Activated naive CD8-positive, alpha-beta T cell treated with anti-CD3 and anti-CD28 coated beads, Interleukin-2, amount 50 U/mL, for 24 hours (primary cell): ENCODE results near the gene SERPINB10.

Experiments used
- ATAC-seq: fragments of 150-1000 bp; cut with Tn5 transposase; one replicate; pipeline ENCODE4 v1.10.0; 2021
- DNase-seq: peaks from one replicate; pipeline ENCODE4 v3.0.0; 2021
- H3K27ac Mint-ChIP-seq: one replicate; pipeline ENCODE4 v1.8.0; 2021; ENCODE audit warnings: mild to moderate bottlenecking, mixed read lengths
- H3K27me3 Mint-ChIP-seq: one replicate; pipeline ENCODE4 v1.8.0; 2021; ENCODE audit warnings: mixed read lengths
- H3K36me3 Mint-ChIP-seq: one replicate; pipeline ENCODE4 v1.8.0; 2021; ENCODE audit warnings: low read depth, mixed read lengths
- H3K4me1 Mint-ChIP-seq: one replicate; pipeline ENCODE4 v1.8.0; 2021; ENCODE audit warnings: mixed read lengths
- H3K4me3 Mint-ChIP-seq: one replicate; pipeline ENCODE4 v1.8.0; 2021; ENCODE audit warnings: mild to moderate bottlenecking, moderate library complexity, mixed read lengths
- H3K9me3 Mint-ChIP-seq: one replicate; pipeline ENCODE4 v1.8.0; 2021; ENCODE audit warnings: mixed read lengths

The SERPINB10 gene

GRCh38 chr18:63882333-63883141 lies 25.2 kb upstream of the SERPINB10 start:
- no peaks in the 10 kb centered on the region for H3K36me3 Mint-ChIP-seq
- no peak overlapping the region for H3K27ac Mint-ChIP-seq
- no peak for DNase-seq
- no peak for ATAC-seq
- no peaks in the 10 kb centered on the region for H3K9me3 Mint-ChIP-seq
- peaks cover 13% of the 10 kb centered on the region for H3K27me3 Mint-ChIP-seq
- peaks cover 7% of the 10 kb centered on the region for H3K4me1 Mint-ChIP-seq
- H3K4me3 Mint-ChIP-seq: no peak overlapping the region

- no peaks in the 10 kb centered on the region for H3K36me3 Mint-ChIP-seq
- DNase-seq: no peak
Observed at GRCh38 chr18:63883617-63884016, 24.1 kb upstream of the SERPINB10 start.

GRCh38 chr18:63887424-63887823 lies 20.3 kb upstream of the SERPINB10 start, which contains the start of gene SERPINB2:
SERPINB2 (plus strand) TSS chr18:63887705; CDS start chr18:63891445, 3,740 bp downstream.
- H3K4me1 Mint-ChIP-seq: no peaks in the 10 kb centered on the region

More at GRCh38 chr18:63883617-63884016, 24.1 kb upstream of the SERPINB10 start:
- no peak for ATAC-seq
- H3K4me3 Mint-ChIP-seq: no peak overlapping the region
- H3K4me1 Mint-ChIP-seq: peaks cover 7% of the 10 kb centered on the region
- H3K27me3 Mint-ChIP-seq: peaks cover 14% of the 10 kb centered on the region
- H3K9me3 Mint-ChIP-seq: no peaks in the 10 kb centered on the region
- H3K27ac Mint-ChIP-seq: no peak overlapping the region

GRCh38 chr18:63888470-63889190 lies 19.1 kb upstream of the SERPINB10 start:
- H3K4me3 Mint-ChIP-seq: no peak overlapping the region
- H3K4me1 Mint-ChIP-seq: no peaks in the 10 kb centered on the region
- H3K9me3 Mint-ChIP-seq: no peaks in the 10 kb centered on the region
- no peaks in the 10 kb centered on the region for H3K36me3 Mint-ChIP-seq
- ATAC-seq (no peak), DNase-seq (no peak)
- H3K27ac Mint-ChIP-seq: no peak overlapping the region
- H3K27me3 Mint-ChIP-seq: peaks cover 16% of the 10 kb centered on the region

More at GRCh38 chr18:63887424-63887823, 20.3 kb upstream of the SERPINB10 start, which contains the start of gene SERPINB2:
- no peak for DNase-seq
- peak; percentile 59 for ATAC-seq
- peaks cover 16% of the 10 kb centered on the region for H3K27me3 Mint-ChIP-seq
- no peak within 1 kb of the TSS for H3K4me3 Mint-ChIP-seq
- H3K27ac Mint-ChIP-seq: no peak within 1 kb of the TSS
- no peaks in the 10 kb centered on the region for H3K9me3 Mint-ChIP-seq
- no peaks in the 10 kb centered on the region for H3K36me3 Mint-ChIP-seq

GRCh38 chr18:63889626-63890025 lies 18.1 kb upstream of the SERPINB10 start:
- Mint-ChIP-seq H3K36me3 (no peaks in the 10 kb centered on the region), H3K27me3 (peaks cover 11% of the 10 kb centered on the region), H3K4me3 (no peak overlapping the region), H3K27ac (no peak overlapping the region), H3K9me3 (no peaks in the 10 kb centered on the region), H3K4me1 (no peaks in the 10 kb centered on the region)
- no peak for ATAC-seq
- no peak for DNase-seq

GRCh38 chr18:63890237-63890949 lies 17.4 kb upstream of the SERPINB10 start:
- DNase-seq (no peak), ATAC-seq (no peak)
- Mint-ChIP-seq H3K4me1 (no peaks in the 10 kb centered on the region), H3K27ac (no peak overlapping the region), H3K36me3 (no peaks in the 10 kb centered on the region), H3K9me3 (no peaks in the 10 kb centered on the region), H3K27me3 (peaks cover 11% of the 10 kb centered on the region), H3K4me3 (no peak overlapping the region)

GRCh38 chr18:63890950-63891304 lies 16.8 kb upstream of the SERPINB10 start:
- Mint-ChIP-seq H3K36me3 (no peaks in the 10 kb centered on the region), H3K4me1 (no peaks in the 10 kb centered on the region), H3K27me3 (peaks cover 8% of the 10 kb centered on the region), H3K4me3 (no peak overlapping the region), H3K9me3 (no peaks in the 10 kb centered on the region), H3K27ac (no peak overlapping the region)
- DNase-seq (no peak), ATAC-seq (no peak)

- no peaks in the 10 kb centered on the region for H3K4me1 Mint-ChIP-seq
- H3K36me3 Mint-ChIP-seq: no peaks in the 10 kb centered on the region
- H3K4me3 Mint-ChIP-seq: no peak overlapping the region
- peaks cover 3% of the 10 kb centered on the region for H3K27me3 Mint-ChIP-seq
- DNase-seq: no peak
- no peak overlapping the region for H3K27ac Mint-ChIP-seq
- no peak for ATAC-seq
- no peaks in the 10 kb centered on the region for H3K9me3 Mint-ChIP-seq
Observed at GRCh38 chr18:63892566-63892965, 15.2 kb upstream of the SERPINB10 start.

GRCh38 chr18:63894106-63894772 lies 13.5 kb upstream of the SERPINB10 start:
- Mint-ChIP-seq H3K27me3 (peaks cover 4% of the 10 kb centered on the region), H3K36me3 (no peaks in the 10 kb centered on the region), H3K4me1 (no peaks in the 10 kb centered on the region), H3K9me3 (no peaks in the 10 kb centered on the region), H3K27ac (no peak overlapping the region), H3K4me3 (no peak overlapping the region)
- ATAC-seq (no peak), DNase-seq (no peak)

- no peak for DNase-seq
- no peak for ATAC-seq
- Mint-ChIP-seq H3K4me3 (no peak overlapping the region), H3K4me1 (no peaks in the 10 kb centered on the region), H3K36me3 (no peaks in the 10 kb centered on the region), H3K27me3 (peaks cover 5% of the 10 kb centered on the region), H3K9me3 (no peaks in the 10 kb centered on the region), H3K27ac (no peak overlapping the region)
Observed at GRCh38 chr18:63895190-63895589, 12.6 kb upstream of the SERPINB10 start.

GRCh38 chr18:63897072-63897471 lies 10.7 kb upstream of the SERPINB10 start:
- no peak for ATAC-seq
- H3K4me1 Mint-ChIP-seq: no peaks in the 10 kb centered on the region
- H3K27me3 Mint-ChIP-seq: peaks cover 6% of the 10 kb centered on the region
- DNase-seq: no peak
- H3K4me3 Mint-ChIP-seq: no peak overlapping the region
- no peaks in the 10 kb centered on the region for H3K36me3 Mint-ChIP-seq
- H3K27ac Mint-ChIP-seq: no peak overlapping the region
- H3K9me3 Mint-ChIP-seq: no peaks in the 10 kb centered on the region

- DNase-seq: no peak
Observed at GRCh38 chr18:63899206-63899605, 8.6 kb upstream of the SERPINB10 start.

GRCh38 chr18:63903851-63904570 lies 3.7 kb upstream of the SERPINB10 start:
- no peaks in the 10 kb centered on the region for H3K36me3 Mint-ChIP-seq

More at GRCh38 chr18:63899206-63899605, 8.6 kb upstream of the SERPINB10 start:
- Mint-ChIP-seq H3K9me3 (no peaks in the 10 kb centered on the region), H3K27me3 (peaks cover 9% of the 10 kb centered on the region), H3K4me1 (no peaks in the 10 kb centered on the region), H3K27ac (no peak overlapping the region), H3K36me3 (no peaks in the 10 kb centered on the region), H3K4me3 (no peak overlapping the region)
- no peak for ATAC-seq

GRCh38 chr18:63904694-63905093 lies 3.1 kb upstream of the SERPINB10 start:
- Mint-ChIP-seq H3K9me3 (no peaks in the 10 kb centered on the region), H3K27ac (no peak overlapping the region), H3K4me3 (no peak overlapping the region), H3K36me3 (no peaks in the 10 kb centered on the region), H3K4me1 (peaks cover 6% of the 10 kb centered on the region), H3K27me3 (peaks cover 9% of the 10 kb centered on the region)
- DNase-seq: no peak
- ATAC-seq: no peak

More at GRCh38 chr18:63903851-63904570, 3.7 kb upstream of the SERPINB10 start:
- H3K9me3 Mint-ChIP-seq: no peaks in the 10 kb centered on the region
- ATAC-seq (no peak), DNase-seq (no peak)
- H3K4me1 Mint-ChIP-seq: peaks cover 6% of the 10 kb centered on the region
- no peak overlapping the region for H3K4me3 Mint-ChIP-seq
- peaks cover 10% of the 10 kb centered on the region for H3K27me3 Mint-ChIP-seq
- H3K27ac Mint-ChIP-seq: no peak overlapping the region
